ENCODE results near the gene IKZF3.

DNA sequence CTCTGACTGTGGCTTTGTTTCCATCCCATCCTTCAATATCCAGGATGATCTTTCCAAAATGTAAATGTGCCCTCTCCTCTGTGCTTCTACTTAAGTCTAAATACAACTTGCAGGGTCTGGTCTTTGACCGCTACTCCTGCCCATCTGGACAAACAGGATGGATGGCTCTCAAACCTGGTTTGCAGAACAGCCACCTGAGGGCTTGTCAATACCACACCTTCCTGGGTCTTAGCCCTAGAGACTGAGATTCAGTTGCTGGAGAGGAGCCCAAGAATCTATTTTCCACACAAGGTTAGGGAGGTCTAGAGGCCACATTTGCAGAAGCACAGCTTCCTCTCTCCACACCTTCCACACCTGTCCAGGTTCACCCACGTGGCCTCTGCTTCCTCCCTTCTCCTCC lies 128.2 kb downstream of the IKZF3 start:
- TF ChIP-seq, protein P1, sequence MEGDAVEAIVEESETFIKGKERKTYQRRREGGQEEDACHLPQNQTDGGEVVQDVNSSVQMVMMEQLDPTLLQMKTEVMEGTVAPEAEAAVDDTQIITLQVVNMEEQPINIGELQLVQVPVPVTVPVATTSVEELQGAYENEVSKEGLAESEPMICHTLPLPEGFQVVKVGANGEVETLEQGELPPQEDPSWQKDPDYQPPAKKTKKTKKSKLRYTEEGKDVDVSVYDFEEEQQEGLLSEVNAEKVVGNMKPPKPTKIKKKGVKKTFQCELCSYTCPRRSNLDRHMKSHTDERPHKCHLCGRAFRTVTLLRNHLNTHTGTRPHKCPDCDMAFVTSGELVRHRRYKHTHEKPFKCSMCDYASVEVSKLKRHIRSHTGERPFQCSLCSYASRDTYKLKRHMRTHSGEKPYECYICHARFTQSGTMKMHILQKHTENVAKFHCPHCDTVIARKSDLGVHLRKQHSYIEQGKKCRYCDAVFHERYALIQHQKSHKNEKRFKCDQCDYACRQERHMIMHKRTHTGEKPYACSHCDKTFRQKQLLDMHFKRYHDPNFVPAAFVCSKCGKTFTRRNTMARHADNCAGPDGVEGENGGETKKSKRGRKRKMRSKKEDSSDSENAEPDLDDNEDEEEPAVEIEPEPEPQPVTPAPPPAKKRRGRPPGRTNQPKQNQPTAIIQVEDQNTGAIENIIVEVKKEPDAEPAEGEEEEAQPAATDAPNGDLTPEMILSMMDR (IDR thresholded peaks at IDR 0.05), result no peak
- no peak for TF ChIP-seq POLR2A (IDR thresholded peaks at IDR 0.05)
